Liver (tissue), 9 donors: Measurements from ENCODE around the gene SEC14L5. TPM values are rescaled to one million over a fixed set of nuclear protein-coding genes. Genes with fewer than 3 reads are reported as not detected.

Experiments used
- DNase-seq: peaks from one replicate; pipeline ENCODE4 v3.0.0-alpha.2; 2017; ENCODE audit warnings: low spot score
- H3K27ac ChIP-seq, 2 donors: one replicate each; pipeline ENCODE4 v1.7.0; 2013; ENCODE audit warnings: inconsistent platforms in 2 of 2, low read length in 2 of 2, control low read depth in 1 of 2, low read depth in 1 of 2, mild to moderate bottlenecking in 1 of 2
- H3K27me3 ChIP-seq, 4 donors: one replicate each; pipeline versions ENCODE4 v1.6.1 to v1.7.0; 2013; ENCODE audit warnings: low read length in 3 of 4, inconsistent platforms in 1 of 4, mild to moderate bottlenecking in 1 of 4, moderate library complexity in 1 of 4; ENCODE audit not compliant: control insufficient read depth in 4 of 4, insufficient read depth in 4 of 4
- H3K36me3 ChIP-seq, 4 donors: one replicate each; pipeline versions ENCODE4 v1.6.1 to v1.7.0; 2013; ENCODE audit warnings: low read length in 3 of 4, mild to moderate bottlenecking in 3 of 4, low read depth in 1 of 4, moderate library complexity in 1 of 4; ENCODE audit not compliant: control insufficient read depth in 4 of 4, insufficient read depth in 3 of 4
- H3K4me1 ChIP-seq, 4 donors: one replicate each; pipeline versions ENCODE4 v1.6.1 to v1.7.0; 2013; ENCODE audit warnings: low read length in 3 of 4, mild to moderate bottlenecking in 3 of 4, moderate library complexity in 1 of 4; ENCODE audit not compliant: control insufficient read depth in 4 of 4, insufficient read depth in 4 of 4
- H3K4me3 ChIP-seq, 3 donors: one replicate each; pipeline versions ENCODE4 v1.6.1 to v1.7.0; 2013; ENCODE audit warnings: low read length in 3 of 3, control low read depth in 1 of 3, low read depth in 1 of 3, mild to moderate bottlenecking in 1 of 3
- H3K9ac ChIP-seq, 2 donors: one replicate each; pipeline ENCODE4 v1.7.0; 2013; ENCODE audit warnings: low read length in 2 of 2, mild to moderate bottlenecking in 2 of 2, moderate library complexity in 2 of 2, control low read depth in 1 of 2, low read depth in 1 of 2
- H3K9me3 ChIP-seq, 4 donors: one replicate each; pipeline versions ENCODE4 v1.6.1 to v1.7.0; 2013; ENCODE audit warnings: low read length in 3 of 4; ENCODE audit not compliant: control insufficient read depth in 4 of 4
- ATF3 ChIP-seq: IDR thresholded peaks from 2 replicates; pipeline ENCODE4 v1.6.1; 2016; ENCODE audit warnings: antibody characterized with exemption
- CTCF ChIP-seq: fragments of 150-350 bp; IDR thresholded peaks from 2 replicates; pipeline ENCODE4 v1.5.1; 2017; ENCODE audit warnings: improper control_type of control experiment, low read depth, low read length; ENCODE audit not compliant: missing input control
- EGR1 ChIP-seq, 2 donors: IDR thresholded peaks; 2 replicates each; pipeline ENCODE4 v1.6.1; 2016 to 2018; ENCODE audit warnings: antibody characterized with exemption in 2 of 2, low read depth in 2 of 2
- FOXA2 ChIP-seq: IDR thresholded peaks from 2 replicates; pipeline ENCODE4 v1.6.1; 2016; ENCODE audit warnings: antibody characterized with exemption
- GABPA ChIP-seq, 2 donors: IDR thresholded peaks in 1 of 2; conservative IDR thresholded peaks in 1 of 2; 2 replicates each; pipeline ENCODE4 v1.6.1; 2016; ENCODE audit warnings: antibody characterized with exemption in 2 of 2, mild to moderate bottlenecking in 1 of 2, moderate library complexity in 1 of 2
- HNF4A ChIP-seq, 2 donors: conservative IDR thresholded peaks; 2 replicates each; pipeline ENCODE4 v1.6.1; 2016; ENCODE audit warnings: antibody characterized with exemption in 2 of 2, mild to moderate bottlenecking in 2 of 2
- HNF4G ChIP-seq: IDR thresholded peaks from 2 replicates; pipeline ENCODE4 v1.6.1; 2016; ENCODE audit warnings: antibody characterized with exemption
- JUND ChIP-seq, 2 donors: IDR thresholded peaks; 2 replicates each; pipeline ENCODE4 v1.6.1; 2016; ENCODE audit warnings: antibody characterized with exemption in 2 of 2
- MAX ChIP-seq: IDR thresholded peaks from 2 replicates; pipeline ENCODE4 v1.6.1; 2016; ENCODE audit warnings: antibody characterized with exemption
- NR2F2 ChIP-seq: IDR thresholded peaks from 2 replicates; pipeline ENCODE4 v1.6.1; 2016; ENCODE audit warnings: antibody characterized with exemption
- REST ChIP-seq: IDR thresholded peaks from 2 replicates; pipeline ENCODE4 v1.6.1; 2016; ENCODE audit warnings: antibody characterized with exemption, mild to moderate bottlenecking
- RXRA ChIP-seq, 2 donors: IDR thresholded peaks; 2 replicates each; pipeline ENCODE4 v1.6.1; 2017 to 2018; ENCODE audit warnings: antibody characterized with exemption in 2 of 2, mild to moderate bottlenecking in 1 of 2
- SP1 ChIP-seq: IDR thresholded peaks from 2 replicates; pipeline ENCODE4 v1.6.1; 2018; ENCODE audit warnings: antibody characterized with exemption, mild to moderate bottlenecking
- TAF1 ChIP-seq: conservative IDR thresholded peaks from 2 replicates; pipeline ENCODE4 v1.6.1; 2016; ENCODE audit warnings: antibody characterized with exemption, mild to moderate bottlenecking
- YY1 ChIP-seq: IDR thresholded peaks from 2 replicates; pipeline ENCODE4 v1.6.1; 2016; ENCODE audit warnings: antibody characterized with exemption, mild to moderate bottlenecking
- ZBTB33 ChIP-seq: IDR thresholded peaks from 2 replicates; pipeline ENCODE4 v1.6.1; 2016; ENCODE audit warnings: antibody characterized with exemption
- WGBS: extraction: QIAGEN DNeasy Blood & Tissue Kit; methylation state at CpG from one replicate; pipeline ENCODE4 v1.1.7; 2013; 5-methylcytosine and 5-hydroxymethylcytosine counted together
- polyA plus RNA-seq, 2 donors: library from polyadenylated mRNA; stranded (reverse) in 1 of 2; unstranded in 1 of 2; fragments of 200-250 nt in 1 of 2; fragments of >200 nt in 1 of 2; fragmentation: Nextera tagmentation in 1 of 2; extraction: Ambion mirVana in 1 of 2; gene quantifications; one replicate each; pipeline versions ENCODE4 v1.2.1 to v1.2.3, GENCODE V29; 2013 to 2015
- total RNA-seq, 2 donors: library from RNA; depleted of rRNA; stranded (reverse); fragments of >200 nt; gene quantifications; one replicate each; pipeline ENCODE4 v1.2.3, GENCODE V29; 2014
- donor health status: healthy.
- donor health status: healthy.
- donor health status: healthy.
- donor health status: healthy.
- donor health status: healthy.

SEC14L5 gene
- total and polyA plus RNA-seq, 4 donors, result 0.03 to 0.65 (median 0.12) TPM

- TF ChIP-seq YY1, result no peak
- no peak for TF ChIP-seq RXRA (IDR thresholded peaks at IDR 0.05)
- TF ChIP-seq ZBTB33, result no peak
- Histone ChIP-seq H3K27ac (no peak overlapping the region), H3K36me3 (peaks cover 0 to 7% (median 3%) of the 10 kb centered on the region in 4 donors), H3K9ac (no peak overlapping the region), H3K27me3 (no peaks in the 10 kb centered on the region), H3K4me3 (no peak overlapping the region), H3K9me3 (no peaks in the 10 kb centered on the region), H3K4me1 (peaks cover 0 to 4% (median 3%) of the 10 kb centered on the region in 4 donors)
- WGBS, result 87% methylated on average over 7 of the region's 7 CpGs
- DNase-seq, result no peak
Measured at GRCh38 chr16:5027086-5027485, 69.0 kb downstream of the SEC14L5 start.

GRCh38 chr16:5027575-5028235, 69.6 kb downstream of the SEC14L5 start:
- Histone ChIP-seq H3K9me3 (no peaks in the 10 kb centered on the region), H3K36me3 (peaks cover 0 to 7% (median 3%) of the 10 kb centered on the region in 4 donors)
- DNase-seq, result no peak

GRCh38 chr16:5028950-5029475, 70.9 kb downstream of the SEC14L5 start:
- H3K4me3 ChIP-seq, result no peak overlapping the region
- H3K27me3 ChIP-seq, result no peaks in the 10 kb centered on the region
- peaks cover 3 to 15% (median 13%) of the 10 kb centered on the region in 4 donors for H3K4me1 ChIP-seq
- 92% methylated on average over 18 of the region's 18 CpGs for WGBS
- H3K9ac ChIP-seq, result no peak overlapping the region
- no peaks in the 10 kb centered on the region for H3K9me3 ChIP-seq
- no peak for DNase-seq
- H3K27ac ChIP-seq, result no peak overlapping the region
- H3K36me3 ChIP-seq, result peaks cover 0 to 7% (median 3%) of the 10 kb centered on the region in 4 donors
- TF ChIP-seq HNF4A (conservative IDR thresholded peaks at IDR 0.05), result no peak
- TF ChIP-seq JUND (IDR thresholded peaks at IDR 0.05), result no peak
- TF ChIP-seq ZBTB33, result no peak
- no peak for TF ChIP-seq FOXA2
- no peak for TF ChIP-seq NR2F2
- TF ChIP-seq HNF4G, result no peak
- TF ChIP-seq YY1, result no peak
- TF ChIP-seq ATF3, result no peak
- no peak for TF ChIP-seq EGR1 (IDR thresholded peaks at IDR 0.05; ENCODE audit: low read depth in 2 of 2)
- no peak for TF ChIP-seq MAX
- no peak for TF ChIP-seq REST
- no peak for TF ChIP-seq CTCF
- TF ChIP-seq TAF1, result no peak

More at GRCh38 chr16:5027575-5028235, 69.6 kb downstream of the SEC14L5 start:
- Histone ChIP-seq H3K4me1 (peaks cover under 1 to 7% (median 5%) of the 10 kb centered on the region in 4 donors), H3K27ac (no peak overlapping the region), H3K27me3 (no peaks in the 10 kb centered on the region), H3K9ac (no peak overlapping the region), H3K4me3 (no peak overlapping the region)
- 96% methylated on average over 32 of the region's 32 CpGs for WGBS
- TF ChIP-seq RXRA (IDR thresholded peaks at IDR 0.05) (no peak), JUND (IDR thresholded peaks at IDR 0.05) (no peak), ATF3 (no peak), SP1 (no peak), YY1 (no peak), GABPA (IDR thresholded peaks at IDR 0.05 in 1 of 2, conservative IDR thresholded peaks at IDR 0.05 in 1 of 2) (no peak), NR2F2 (no peak)
